GM19324 (cell line): Measurements from ENCODE around the gene PIANP.
A peak's percentile ranks its signal among the peaks of the same experiment; 100 is the strongest.

Experiments used
- ATAC-seq: cut with Tn5 transposase; IDR thresholded peaks from one replicate; pipeline ENCODE4 v1.9.1; 2021; ENCODE audit warnings: mild to moderate bottlenecking, moderate library complexity; ENCODE audit not compliant: unreplicated experiment, low FRiP score

The PIANP gene

GRCh38 chr12:6684609-6685008 is 16.0 kb downstream of the PIANP start:
- no peak for ATAC-seq

- ATAC-seq: no peak
Observed at GRCh38 chr12:6676962-6677361, 23.7 kb downstream of the PIANP start.

GRCh38 chr12:6672143-6672542 is 28.5 kb downstream of the PIANP start:
- no peak for ATAC-seq

GRCh38 chr12:6667559-6668210 is 32.9 kb downstream of the PIANP start:
- ATAC-seq: no peak

- no peak for ATAC-seq
Observed at GRCh38 chr12:6666211-6666610, 34.4 kb downstream of the PIANP start.

- no peak for ATAC-seq
Observed at GRCh38 chr12:6664902-6665301, 35.7 kb downstream of the PIANP start.

- ATAC-seq: peak; percentile 98
Observed at GRCh38 chr12:6662906-6663742, 37.5 kb downstream of the PIANP start, which contains the start of gene ING4. Gene ING4, minus strand, starts transcription at chr12:6663119. Its CDS starts 18 bp downstream, at chr12:6663101.

- no peak for ATAC-seq
Observed at GRCh38 chr12:6662602-6662905, 38.1 kb downstream of the PIANP start.

GRCh38 chr12:6653987-6654386 is 46.6 kb downstream of the PIANP start:
- ATAC-seq: no peak

GRCh38 chr12:6653342-6653741 is 47.3 kb downstream of the PIANP start:
- ATAC-seq: no peak

- ATAC-seq: no peak
Observed at GRCh38 chr12:6652391-6652790, 48.2 kb downstream of the PIANP start.

- ATAC-seq: no peak
Observed at GRCh38 chr12:6650832-6651231, 49.8 kb downstream of the PIANP start.

- peak; percentile 43 for ATAC-seq
Observed at GRCh38 chr12:6647083-6647604, 53.5 kb downstream of the PIANP start, which contains the start of gene ACRBP. Gene ACRBP, minus strand, starts transcription at chr12:6647432. Its CDS starts 66 bp downstream, at chr12:6647366.

- ATAC-seq: no peak
Observed at GRCh38 chr12:6646276-6647082, 54.1 kb downstream of the PIANP start.

GRCh38 chr12:6644903-6645302 is 55.7 kb downstream of the PIANP start:
- ATAC-seq: no peak

GRCh38 chr12:6644257-6644596 is 56.4 kb downstream of the PIANP start:
- ATAC-seq: no peak
